ENCODE data around the gene ZNF624. TPM values are rescaled to one million over a fixed set of nuclear protein-coding genes. Genes with fewer than 3 reads are reported as not detected.

Gene ZNF624
- total RNA-seq, result 3.5 and 4.1 TPM in 2 replicates

GRCh38 chr17:16653367-16654041 lies at the start of gene ZNF624:
Gene ZNF624, minus strand, starts transcription at chr17:16653850.

GRCh38 chr17:16689731-16690281 lies 36.2 kb upstream of the ZNF624 start, which contains the start of gene CCDC144A:
Gene CCDC144A, plus strand, starts transcription at chr17:16690241. Its CDS starts 160 bp downstream, at chr17:16690401.

Other genes with a start within 250 kb of the ZNF624 start
- gene TRPV2, start 238.3 kb downstream of the ZNF624 start, total RNA-seq, result 34.3 and 40.8 TPM in 2 replicates
- gene LRRC75A, start 161.7 kb downstream of the ZNF624 start, total RNA-seq, result 2.5 TPM in 2 replicates
- 5.8 and 6.3 TPM in 2 replicates for gene ZNF287, start 84.6 kb downstream of the ZNF624 start, total RNA-seq
- gene CCDC144A, start 36.4 kb upstream of the ZNF624 start, total RNA-seq, result 3.0 and 4.2 TPM in 2 replicates

All from aortic smooth muscle cell (primary cell).